Hepatocyte (in vitro differentiated cells): ENCODE measurements around the gene SNX19. TPM values are rescaled to one million over a fixed set of nuclear protein-coding genes. Genes with fewer than 3 reads are reported as not detected.

Source experiments
- DNase-seq: peaks from one replicate; pipeline ENCODE4 v3.0.0-alpha.2; 2016; ENCODE audit warnings: low spot score
- H2AFZ ChIP-seq: fragments of 200-600 bp; sonication (generic); 2 replicates; pipeline ENCODE4 v1.6.0; 2016; ENCODE audit warnings: antibody characterized with exemption, mild to moderate bottlenecking
- H3K27ac ChIP-seq: fragments of 200-600 bp; sonication (generic); 2 replicates; pipeline ENCODE4 v1.5.1; 2016; ENCODE audit warnings: mild to moderate bottlenecking
- H3K27me3 ChIP-seq: fragments of 200-600 bp; sonication (generic); 2 replicates; pipeline ENCODE4 v1.6.1; 2016
- H3K36me3 ChIP-seq: fragments of 200-600 bp; sonication (generic); replicated peaks from 2 replicates; pipeline ENCODE4 v1.5.1; 2016; ENCODE audit warnings: low read depth; ENCODE audit not compliant: insufficient read depth
- H3K4me1 ChIP-seq: fragments of 200-600 bp; sonication (generic); 2 replicates; pipeline ENCODE4 v1.5.1; 2016; ENCODE audit warnings: mild to moderate bottlenecking, moderate library complexity; ENCODE audit not compliant: insufficient read depth
- H3K4me2 ChIP-seq: fragments of 200-600 bp; sonication (generic); 2 replicates; pipeline ENCODE4 v1.6.0; 2016
- H3K4me3 ChIP-seq: fragments of 200-600 bp; sonication (generic); 2 replicates; pipeline ENCODE4 v1.5.1; 2016; ENCODE audit warnings: mild to moderate bottlenecking
- H3K79me2 ChIP-seq: fragments of 200-600 bp; sonication (generic); 2 replicates; pipeline ENCODE4 v1.6.0; 2017; ENCODE audit warnings: mild to moderate bottlenecking
- H3K9me2 ChIP-seq: fragments of 200-600 bp; sonication (generic); replicated peaks from 2 replicates; pipeline ENCODE4 v1.6.0; 2017; ENCODE audit warnings: mild to moderate bottlenecking; ENCODE audit not compliant: insufficient read depth
- H3K9me3 ChIP-seq: fragments of 200-600 bp; sonication (generic); 2 replicates; pipeline ENCODE4 v1.5.1; 2016; ENCODE audit warnings: low read depth, mild to moderate bottlenecking
- H4K20me1 ChIP-seq: fragments of 200-600 bp; sonication (generic); 2 replicates; pipeline ENCODE4 v1.6.0; 2016; ENCODE audit warnings: mild to moderate bottlenecking; ENCODE audit not compliant: insufficient read depth, poor library complexity, severe bottlenecking
- CTCF ChIP-seq: fragments of 200-600 bp; sonication (generic); IDR thresholded peaks from 2 replicates; pipeline ENCODE4 v1.5.1; 2016; ENCODE audit warnings: antibody characterized with exemption, mild to moderate bottlenecking; ENCODE audit not compliant: poor library complexity
- EZH2 ChIP-seq: fragments of 200-600 bp; sonication (generic); IDR thresholded peaks from 2 replicates; pipeline ENCODE4 v1.6.1; 2016; ENCODE audit warnings: antibody characterized with exemption, mild to moderate bottlenecking, borderline replicate concordance
- EZH2phosphoT487 ChIP-seq: fragments of 200-600 bp; sonication (generic); IDR thresholded peaks from one replicate; pipeline ENCODE4 v1.6.1; 2018; ENCODE audit warnings: antibody characterized with exemption, mild to moderate bottlenecking, low read depth, moderate library complexity; ENCODE audit not compliant: unreplicated experiment, severe bottlenecking
- WGBS: methylation state at CpG from one replicate; pipeline ENCODE4 v1.1.6; 2016; ENCODE audit warnings: low lambda C conversion rate; ENCODE audit errors: missing lambda C conversion rate; 5-methylcytosine and 5-hydroxymethylcytosine counted together
- polyA plus RNA-seq: library from polyadenylated mRNA; unstranded; fragments of >200 nt; fragmentation: Nextera tagmentation; extraction: Ambion mirVana; gene quantifications from 2 replicates; pipeline ENCODE4 v1.2.1, GENCODE V29; 2016
- total RNA-seq: library from RNA; depleted of rRNA; stranded (reverse); fragments of >200 nt; gene quantifications from 2 replicates; pipeline ENCODE4 v1.2.3, GENCODE V29; 2014

The SNX19 gene
- total and polyA plus RNA-seq, 2 experiments from 2014 or later, result 40.6 to 64.3 TPM

- TF ChIP-seq EZH2 (no peak), EZH2phosphoT487 (no peak), CTCF (no peak)
- DNase-seq, result no peak
- Histone ChIP-seq H3K27me3 (no peaks in the 10 kb centered on the region), H3K9me2 (no peaks in the 10 kb centered on the region), H3K4me1 (peaks cover 35% of the 10 kb centered on the region), H3K79me2 (no peaks in the 10 kb centered on the region), H3K27ac (peak overlapping the region; percentile 16), H3K9me3 (no peaks in the 10 kb centered on the region), H3K36me3 (no peaks in the 10 kb centered on the region), H4K20me1 (no peaks in the 10 kb centered on the region), H3K4me2 (peak overlapping the region; percentile 12), H3K4me3 (no peak overlapping the region), H2AFZ (no peak overlapping the region)
- 85% methylated on average over 8 of the region's 8 CpGs for WGBS
Observed at GRCh38 chr11:130825983-130826382, 90.3 kb downstream of the SNX19 start.

- no peaks in the 10 kb centered on the region for H3K79me2 ChIP-seq
- no peaks in the 10 kb centered on the region for H3K9me2 ChIP-seq
- peaks cover 31% of the 10 kb centered on the region for H3K4me1 ChIP-seq
- no peaks in the 10 kb centered on the region for H3K27me3 ChIP-seq
- no peak for TF ChIP-seq EZH2
- no peak for TF ChIP-seq EZH2phosphoT487
- no peak for TF ChIP-seq CTCF
- H3K9me3 ChIP-seq, result no peaks in the 10 kb centered on the region
- no peaks in the 10 kb centered on the region for H3K36me3 ChIP-seq
- DNase-seq, result no peak
- no peak overlapping the region for H2AFZ ChIP-seq
- WGBS, result 35% methylated on average over 5 of the region's 5 CpGs
- H4K20me1 ChIP-seq, result no peaks in the 10 kb centered on the region
- peak overlapping the region; percentile 12 for H3K4me2 ChIP-seq
- H3K27ac ChIP-seq, result peak overlapping the region; percentile 16
- H3K4me3 ChIP-seq, result no peak overlapping the region
Observed at GRCh38 chr11:130825561-130825960, 90.7 kb downstream of the SNX19 start.
